Stimulated activated CD4-positive, alpha-beta T cell treated with anti-CD3 and anti-CD28 coated beads, Interleukin-15, amount 100 ng/mL, for 24 hours (primary cell): ENCODE results near the gene KCMF1.

Source experiments
- DNase-seq: peaks from one replicate; pipeline ENCODE4 v3.0.0-alpha.2; 2020

KCMF1 gene

GRCh38 chr2:85088921-85089320, 118.0 kb downstream of the KCMF1 start:
- no peak for DNase-seq

DNA sequence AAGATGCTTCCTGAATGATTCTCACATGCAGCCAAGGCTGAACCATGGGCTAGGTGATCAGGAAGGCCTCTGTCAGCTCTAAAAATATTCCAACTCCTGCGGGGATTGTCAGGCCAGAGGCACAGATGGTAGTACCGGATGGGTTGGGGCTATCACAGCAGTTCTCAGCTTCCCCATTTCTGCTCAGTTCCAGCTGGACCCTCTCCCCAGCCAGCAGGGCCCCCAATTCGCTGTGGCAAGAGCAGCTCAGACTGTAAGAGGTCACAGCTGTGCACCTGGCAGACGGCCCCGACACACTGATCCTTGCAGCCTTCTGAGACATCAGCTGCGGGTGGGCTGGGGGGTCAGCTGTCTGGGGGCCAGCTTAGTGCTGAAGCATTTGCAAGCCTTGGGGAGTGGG, 118.6 kb downstream of the KCMF1 start:
- no peak for DNase-seq

- no peak for DNase-seq
Observed at GRCh38 chr2:85091838-85092237, 120.9 kb downstream of the KCMF1 start.

DNA sequence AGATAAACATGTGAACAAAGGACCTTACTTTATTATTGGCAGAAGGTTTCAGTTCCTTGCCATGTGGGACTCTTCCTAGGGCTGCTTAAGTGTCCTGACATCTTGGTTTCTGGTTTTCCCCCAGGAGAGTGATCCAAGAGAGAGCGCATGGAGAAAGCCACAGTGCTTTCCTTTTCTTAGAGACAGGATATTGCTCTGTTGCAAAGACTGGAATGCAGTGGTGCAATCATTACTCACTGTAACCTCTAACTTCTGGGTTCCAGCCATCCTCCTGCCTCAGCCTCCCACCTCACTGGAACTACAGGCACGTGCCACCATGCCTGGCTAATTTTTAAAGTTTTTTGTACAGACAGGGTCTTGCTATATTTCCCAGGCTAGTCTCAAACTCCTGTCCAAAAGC, 124.1 kb downstream of the KCMF1 start:
- no peak for DNase-seq

DNA sequence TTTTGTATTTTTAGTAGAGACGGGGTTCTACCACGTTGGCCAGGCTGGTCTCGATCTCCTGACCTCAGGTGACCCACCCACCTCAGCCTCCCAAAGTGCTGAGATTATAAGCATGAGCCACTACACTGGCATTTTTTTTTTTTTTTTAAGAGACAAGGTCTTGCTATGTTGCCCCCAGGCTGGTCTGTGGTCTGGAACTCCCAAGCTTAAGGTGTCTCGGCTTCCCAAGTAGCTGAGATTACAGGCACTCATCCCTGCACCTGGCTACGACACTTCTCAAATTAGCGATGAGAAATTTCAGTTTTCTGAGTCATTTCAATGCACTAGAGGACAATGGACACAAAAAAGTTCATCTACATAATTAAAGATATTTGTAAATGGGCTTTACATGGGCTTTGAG, 125.7 kb downstream of the KCMF1 start:
- DNase-seq, result no peak

DNA sequence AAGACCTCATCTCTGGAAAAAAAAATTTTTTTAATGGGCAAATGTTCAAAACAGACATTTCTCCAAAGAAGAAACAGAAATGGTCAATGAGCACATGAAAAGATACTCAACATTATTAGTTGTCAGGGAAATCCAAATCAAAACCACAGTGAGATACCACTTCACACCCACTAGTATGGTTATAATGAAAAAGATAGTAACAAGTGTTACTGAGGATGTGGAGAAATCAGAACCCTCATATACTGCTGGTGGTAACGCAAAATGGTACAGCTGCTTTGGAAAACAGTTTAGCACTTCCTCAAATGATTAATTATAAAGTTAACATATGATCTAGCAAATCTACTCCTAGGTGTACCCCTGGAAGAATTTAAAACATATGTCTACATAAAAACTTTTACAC, 133.3 kb downstream of the KCMF1 start:
- no peak for DNase-seq

DNA sequence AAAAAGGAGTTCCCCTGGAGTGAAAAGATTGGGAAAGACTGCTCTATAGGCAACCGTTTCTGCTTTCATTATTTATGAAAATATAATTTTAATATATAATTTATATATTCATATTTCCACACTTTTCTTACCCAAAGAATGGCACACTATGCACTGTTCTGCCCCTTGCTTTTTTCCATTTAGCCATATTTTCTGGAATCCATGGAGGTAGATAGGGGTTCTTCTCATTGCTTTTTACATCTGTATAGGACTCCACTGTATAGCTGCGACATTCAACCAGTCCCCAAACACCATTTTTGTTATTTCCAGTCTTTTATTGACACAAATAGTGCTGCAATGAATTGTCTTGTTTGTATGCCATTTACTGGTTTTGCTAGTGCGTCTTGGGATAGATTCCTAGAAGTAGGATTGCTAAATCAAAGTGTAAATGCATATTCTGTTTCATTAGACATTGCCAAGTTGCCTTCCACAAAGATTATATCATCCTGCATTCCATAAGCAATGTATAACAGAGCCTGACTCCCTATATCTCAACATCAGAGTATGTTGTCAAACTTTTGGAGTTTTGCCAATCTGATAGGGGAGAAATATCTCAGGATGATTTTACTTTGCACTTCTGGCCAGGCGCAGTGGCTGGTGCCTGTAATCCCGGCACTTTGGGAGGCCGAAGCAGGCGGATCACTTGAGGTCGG, 135.7 kb downstream of the KCMF1 start:
- DNase-seq, result no peak
